HepG2 (cell line): ENCODE data around the gene EIF1. TPM values are rescaled to one million over a fixed set of nuclear protein-coding genes. Genes with fewer than 3 reads are reported as not detected.

Source experiments
- DRAP1 ChIP-seq: IDR thresholded peaks from 2 replicates; pipeline ENCODE4 v1.6.1; 2016; ENCODE audit warnings: missing genetic modification reagents, missing compliant biosample characterization
- IRF1 ChIP-seq: sonication (generic); formaldehyde crosslinking; IDR thresholded peaks from 2 replicates; pipeline ENCODE4 v1.4.0; 2020; ENCODE audit warnings: low read depth, mild to moderate bottlenecking, missing genetic modification reagents
- MLLT10 ChIP-seq: sonication (generic); formaldehyde crosslinking; IDR thresholded peaks from 2 replicates; pipeline ENCODE4 v1.4.0; 2020; ENCODE audit warnings: missing genetic modification reagents
- SMAD9 ChIP-seq: sonication (generic); formaldehyde crosslinking; IDR thresholded peaks from 2 replicates; pipeline ENCODE4 v1.5.1; 2020; ENCODE audit warnings: mild to moderate bottlenecking, missing genetic modification reagents
- TFAP4 ChIP-seq: sonication (generic); IDR thresholded peaks from 2 replicates; pipeline ENCODE4 v1.6.1; 2016; ENCODE audit warnings: low read depth, borderline replicate concordance
- THAP8 ChIP-seq: sonication (generic); formaldehyde crosslinking; IDR thresholded peaks from 2 replicates; pipeline ENCODE4 v1.5.1; 2020; ENCODE audit warnings: missing genetic modification reagents, mild to moderate bottlenecking, borderline replicate concordance
- ZBTB40 ChIP-seq, 2 experiments: fragments of 450-650 bp in 1 of 2; sonication (generic) in 1 of 2; formaldehyde crosslinking in 1 of 2; IDR thresholded peaks; 2 replicates each; pipeline versions ENCODE4 v1.6.1 to v1.8.0; 2016 to 2022; ENCODE audit warnings: antibody characterized with exemption in 1 of 2, mild to moderate bottlenecking in 1 of 2, missing genetic modification reagents in 1 of 2
- ZFAT ChIP-seq: sonication (generic); formaldehyde crosslinking; conservative IDR thresholded peaks from 2 replicates; pipeline ENCODE4 v1.8.1; 2023; ENCODE audit warnings: missing genetic modification reagents, inconsistent platforms
- ZNF143 ChIP-seq: sonication (generic); formaldehyde crosslinking; IDR thresholded peaks from 2 replicates; pipeline ENCODE4 v1.4.0; 2020; ENCODE audit warnings: missing genetic modification reagents
- ZNF3 ChIP-seq: IDR thresholded peaks from 2 replicates; pipeline ENCODE4 v1.7.0; 2017; ENCODE audit warnings: inconsistent platforms
- ZNF331 ChIP-seq: sonication (generic); formaldehyde crosslinking; IDR thresholded peaks from 2 replicates; pipeline ENCODE4 v1.4.0; 2020; ENCODE audit warnings: missing genetic modification reagents
- ZNF569 ChIP-seq: sonication (generic); formaldehyde crosslinking; IDR thresholded peaks from 2 replicates; pipeline ENCODE4 v1.5.0; 2020; ENCODE audit warnings: mild to moderate bottlenecking, missing genetic modification reagents, moderate library complexity, borderline replicate concordance
- ZNF800 ChIP-seq: sonication (generic); formaldehyde crosslinking; IDR thresholded peaks from 2 replicates; pipeline ENCODE4 v1.4.0; 2020; ENCODE audit warnings: missing genetic modification reagents
- polyA plus RNA-seq, 8 experiments: library from polyadenylated mRNA; depleted of rRNA in 3 of 8; stranded (reverse) in 7 of 8; unstranded in 1 of 8; fragments of >200 nt; fragmentation: Illumina TruSeq in 4 of 8; extraction: Trizol in 4 of 8; gene quantifications; 2 replicates each; pipeline versions ENCODE4 v1.2.1 to v1.2.3, GENCODE V29; 2011 to 2016; ENCODE audit warnings: low read depth in 4 of 8, missing spikeins in 1 of 8, mixed read lengths in 1 of 8; ENCODE audit not compliant: insufficient read depth in 1 of 8
- total RNA-seq, 5 experiments: library from RNA; depleted of rRNA; stranded (reverse); fragments of >200 nt; fragmentation: Illumina TruSeq; extraction: Trizol; gene quantifications; 2 replicates each; pipeline ENCODE4 v1.2.3, GENCODE V29; 2016; ENCODE audit warnings: low read depth in 1 of 5

EIF1 gene
- total and polyA plus RNA-seq, 2 of the 13 experiments (the other 11 are each of a cell fraction or from before 2014, with no cell fraction given), result 147 to 517 TPM

GRCh38 chr17:41734139-41734948, 45.7 kb downstream of the EIF1 start, which contains the start of gene HAP1 (continued):
- TF ChIP-seq ZBTB40 (IDR thresholded peaks at IDR 0.05) (no peak), ZBTB40 (CRISPR knock-in tag; IDR thresholded peaks at IDR 0.05) (no peak), ZNF331 (CRISPR knock-in tag) (0 out of 2 replicates have a peak, but pooled peaks have one; percentile 39), TFAP4 (peak; percentile 75; the same call in 1 of the 2 replicates), ZNF800 (CRISPR knock-in tag) (peak; percentile 99), IRF1 (CRISPR knock-in tag) (no peak), ZNF143 (peak; percentile 31; the same call in 1 of the 2 replicates), ZFAT (CRISPR knock-in tag) (no peak), DRAP1 (CRISPR knock-in tag) (peak; percentile 87), ZNF569 (no peak), SMAD9 (no peak), MLLT10 (CRISPR knock-in tag) (no peak), ZNF3 (CRISPR knock-in tag) (0 out of 2 replicates have a peak, but pooled peaks have one; percentile 52), THAP8 (no peak)
